H1 (cell line): ENCODE measurements around the gene AP1M1. TPM values are rescaled to one million over a fixed set of nuclear protein-coding genes. Genes with fewer than 3 reads are reported as not detected.

Source experiments
- CTCF ChIA-PET: fragments of 300-600 bp; sonication (Branson Sonifier 250); formaldehyde crosslinking; loops from one replicate; lab custom pipeline; 2021; ENCODE audit not compliant: partially characterized antibody; lab: Charles Lee
- POLR2A ChIA-PET: fragments of 300-600 bp; sonication (Branson Sonifier 250); formaldehyde crosslinking; loops from one replicate; lab custom pipeline; 2021; ENCODE audit warnings: inconsistent platforms; ENCODE audit not compliant: partially characterized antibody; lab: Charles Lee
- DNase-seq, 2 experiments: peaks; one replicate each; pipeline versions ENCODE4 v3.0.0 to v3.0.0-alpha.2; 2010 to 2022; ENCODE audit warnings: low spot score in 2 of 2, low read depth in 1 of 2, mixed read lengths in 1 of 2
- FAIRE-seq: peaks from 2 replicates; lab custom pipeline; 2011; peaks lifted over from hg19 to GRCh38; lab: Jason Lieb, UNC
- H2AFZ ChIP-seq: 2 replicates; pipeline ENCODE4 v1.8.1; 2012; ENCODE audit warnings: low read length, inconsistent platforms
- H2AK5ac ChIP-seq: 2 replicates; pipeline ENCODE4 v1.6.1; 2013; ENCODE audit warnings: low read depth, low read length
- H2BK120ac ChIP-seq: replicated peaks from 2 replicates; pipeline ENCODE3; 2013; ENCODE audit warnings: low read depth, low read length, inconsistent platforms
- H2BK12ac ChIP-seq: 2 replicates; pipeline ENCODE4 v1.6.1; 2013; ENCODE audit warnings: low read depth, low read length
- H2BK15ac ChIP-seq: 2 replicates; pipeline ENCODE4 v1.6.1; 2013; ENCODE audit warnings: low read length
- H2BK20ac ChIP-seq: 2 replicates; pipeline ENCODE4 v1.6.1; 2013; ENCODE audit warnings: low read length
- H2BK5ac ChIP-seq: 2 replicates; pipeline ENCODE4 v1.6.1; 2013; ENCODE audit warnings: low read depth, low read length
- H3K14ac ChIP-seq: 2 replicates; pipeline ENCODE4 v1.6.1; 2013; ENCODE audit warnings: inconsistent platforms; ENCODE audit not compliant: insufficient read length
- H3K18ac ChIP-seq: 2 replicates; pipeline ENCODE4 v1.6.1; 2013; ENCODE audit warnings: low read length; ENCODE audit errors: extremely low read depth
- H3K23ac ChIP-seq: 2 replicates; pipeline ENCODE4 v1.6.1; 2013; ENCODE audit warnings: inconsistent platforms; ENCODE audit not compliant: insufficient read length
- H3K23me2 ChIP-seq: 2 replicates; pipeline ENCODE4 v1.6.1; 2013; ENCODE audit warnings: low read depth, low read length
- H3K27ac ChIP-seq: 2 replicates; pipeline ENCODE4 v1.6.1; 2011; ENCODE audit warnings: low read depth, low read length, inconsistent platforms
- H3K27me3 ChIP-seq, 4 experiments: replicated peaks in 1 of 4; 1 replicate in 1 of 4; 2 replicates in 3 of 4; pipeline versions ENCODE4 v1.6.1 to v1.8.1; 2011 to 2013; ENCODE audit warnings: low read length in 3 of 4, mild to moderate bottlenecking in 3 of 4, inconsistent platforms in 2 of 4, mixed read lengths in 2 of 4, moderate library complexity in 1 of 4; ENCODE audit not compliant: control insufficient read depth in 3 of 4, insufficient read depth in 3 of 4; ENCODE audit errors: extremely low read depth in 1 of 4
- H3K36me3 ChIP-seq, 4 experiments: 2 replicates each; pipeline versions ENCODE4 v1.6.1 to v1.8.1; 2011 to 2013; ENCODE audit warnings: mild to moderate bottlenecking in 4 of 4, low read length in 3 of 4, moderate library complexity in 2 of 4, control low read depth in 1 of 4, inconsistent platforms in 1 of 4; ENCODE audit not compliant: insufficient read depth in 4 of 4, control insufficient read depth in 2 of 4
- H3K4ac ChIP-seq: replicated peaks from 2 replicates; pipeline ENCODE3; 2013; ENCODE audit warnings: low read length, low read depth, mixed read lengths, inconsistent platforms; ENCODE audit not compliant: insufficient read length
- H3K4me1 ChIP-seq, 4 experiments: replicated peaks in 1 of 4; 1 replicate in 1 of 4; 2 replicates in 3 of 4; pipeline versions ENCODE4 v1.6.1 to v1.8.1; 2011 to 2013; ENCODE audit warnings: low read length in 3 of 4, inconsistent platforms in 2 of 4, mixed read lengths in 1 of 4; ENCODE audit not compliant: insufficient read depth in 4 of 4, control insufficient read depth in 3 of 4
- H3K4me2 ChIP-seq, 2 experiments: 2 replicates each; pipeline versions ENCODE4 v1.6.1 to v1.8.1; 2011 to 2013; ENCODE audit warnings: low read depth in 2 of 2, low read length in 2 of 2, control low read depth in 1 of 2, inconsistent platforms in 1 of 2, mild to moderate bottlenecking in 1 of 2; ENCODE audit not compliant: insufficient read depth in 1 of 2
- H3K4me3 ChIP-seq, 4 experiments: fragments of 200-600, 300-600 bp in 1 of 4; sonication (generic), shearing (Covaris generic), sonication (Bioruptor Twin) in 1 of 4; 2 replicates each; pipeline versions ENCODE4 v1.5.1 to v1.8.1; 2011 to 2016; ENCODE audit warnings: low read length in 4 of 4, low read depth in 3 of 4, control low read depth in 2 of 4, inconsistent platforms in 2 of 4, mild to moderate bottlenecking in 2 of 4, mixed read lengths in 1 of 4, moderate library complexity in 1 of 4; ENCODE audit not compliant: insufficient read depth in 2 of 4; ENCODE audit errors: extremely low read depth in 1 of 4
- H3K56ac ChIP-seq: replicated peaks from 2 replicates; pipeline ENCODE3; 2013; ENCODE audit warnings: low read depth, mild to moderate bottlenecking, mixed read lengths, low read length, inconsistent platforms; ENCODE audit not compliant: insufficient read length
- H3K79me1 ChIP-seq: 2 replicates; pipeline ENCODE4 v1.6.1; 2013; ENCODE audit warnings: low read depth, low read length, control low read depth
- H3K79me2 ChIP-seq, 2 experiments: 2 replicates each; pipeline versions ENCODE4 v1.6.1 to v1.8.1; 2012 to 2013; ENCODE audit warnings: low read length in 2 of 2, mild to moderate bottlenecking in 2 of 2, inconsistent platforms in 1 of 2; ENCODE audit not compliant: insufficient read depth in 2 of 2, control insufficient read depth in 1 of 2
- H3K9ac ChIP-seq, 4 experiments: replicated peaks in 1 of 4; 1 replicate in 1 of 4; 2 replicates in 3 of 4; pipeline versions ENCODE4 v1.6.1 to v1.8.1; 2011 to 2013; ENCODE audit warnings: low read depth in 3 of 4, low read length in 3 of 4, control low read depth in 2 of 4, mild to moderate bottlenecking in 2 of 4, moderate library complexity in 2 of 4, inconsistent platforms in 1 of 4; ENCODE audit errors: extremely low read depth in 1 of 4
- H3K9me3 ChIP-seq, 2 experiments: 2 replicates each; pipeline versions ENCODE4 v1.6.1 to v1.8.1; 2012 to 2013; ENCODE audit warnings: mild to moderate bottlenecking in 2 of 2, moderate library complexity in 2 of 2, control low read depth in 1 of 2, inconsistent platforms in 1 of 2, low read depth in 1 of 2, low read length in 1 of 2, mixed read lengths in 1 of 2; ENCODE audit not compliant: insufficient read depth in 2 of 2
- H4K20me1 ChIP-seq, 2 experiments: replicated peaks in 1 of 2; 2 replicates each; pipeline versions ENCODE3 to v1.8.1; 2011 to 2013; ENCODE audit warnings: inconsistent platforms in 2 of 2, low read length in 2 of 2, mild to moderate bottlenecking in 1 of 2; ENCODE audit not compliant: insufficient read depth in 2 of 2, control insufficient read depth in 1 of 2
- H4K5ac ChIP-seq: 2 replicates; pipeline ENCODE4 v1.6.1; 2013; ENCODE audit warnings: low read length, low read depth, mixed read lengths, inconsistent platforms; ENCODE audit not compliant: insufficient read length
- H4K8ac ChIP-seq: 2 replicates; pipeline ENCODE4 v1.8.0; 2013; ENCODE audit warnings: mild to moderate bottlenecking, moderate library complexity, low read length, inconsistent platforms; ENCODE audit not compliant: insufficient read depth; ENCODE audit errors: extremely low read depth
- H4K91ac ChIP-seq: replicated peaks from 2 replicates; pipeline ENCODE3; 2013; ENCODE audit warnings: low read length, mixed read lengths, inconsistent platforms; ENCODE audit not compliant: insufficient read length
- WGBS, 2 experiments: shearing (Covaris generic) in 1 of 2; methylation state at CpG; one replicate each; pipeline versions ENCODE4 v1.1.6 to v1.1.7; 2013 to 2015; ENCODE audit warnings: low lambda C conversion rate in 2 of 2, mixed read lengths in 2 of 2, inconsistent platforms in 1 of 2, low coverage in 1 of 2, missing lambda C conversion rate in 1 of 2; ENCODE audit not compliant: insufficient replicate concordance in 2 of 2, insufficient coverage in 1 of 2, insufficient read length in 1 of 2; ENCODE audit errors: extremely low coverage in 1 of 2, missing lambda C conversion rate in 1 of 2; 5-methylcytosine and 5-hydroxymethylcytosine counted together
- polyA plus RNA-seq, 7 experiments: library from polyadenylated mRNA; depleted of rRNA in 3 of 7; stranded (reverse) in 5 of 7; unstranded in 2 of 7; fragments of >200 nt in 5 of 7; fragments of 200-250 nt in 2 of 7; gene quantifications; 1 replicate in 5 of 7; 2 replicates in 1 of 7; 4 replicates in 1 of 7; pipeline versions ENCODE4 v1.2.1 to v1.2.3, GENCODE V29; 2011 to 2013; ENCODE audit warnings: missing spikeins in 2 of 7, mixed read lengths in 2 of 7
- total RNA-seq: library from RNA; stranded (reverse); fragmentation: NEBNext Ultra II Directional; extraction: Animal tissue kit (Norgen Biotek cat#: 25700); gene quantifications from 2 replicates; pipeline ENCODE4 v1.2.1, GENCODE V29; 2021
- TF ChIP-seq, protein P1 (sequence below): IDR thresholded peaks from 2 replicates; pipeline ENCODE4 v1.6.1; 2012; ENCODE audit warnings: inconsistent platforms

AP1M1 gene
- total and polyA plus RNA-seq, 2 of the 8 experiments (the other 6 are each of a cell fraction or from before 2014, with no cell fraction given), result 30.9 to 37.5 TPM

DNA sequence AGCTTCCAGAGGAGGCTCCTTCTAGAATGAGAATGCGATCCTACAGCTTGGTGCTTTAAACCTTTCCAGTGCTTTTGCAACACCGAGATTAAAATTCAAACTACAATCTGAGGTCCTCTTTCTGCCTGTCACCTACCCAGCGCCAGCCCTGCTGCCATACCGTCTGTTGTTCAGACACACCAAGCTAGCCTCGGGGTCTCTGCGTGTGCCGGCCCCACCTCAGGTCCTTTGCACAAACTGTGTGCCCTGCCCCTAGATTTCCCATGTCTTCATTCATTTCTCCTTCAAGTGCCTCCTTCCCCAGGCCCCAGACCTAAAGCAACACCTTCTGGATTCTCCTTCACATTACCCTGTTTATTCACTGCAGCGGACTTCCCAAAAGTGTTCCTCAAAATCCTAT lies 43.2 kb upstream of the AP1M1 start:
- Histone ChIP-seq H3K9ac (no peak overlapping the region), H3K23ac (no peak overlapping the region), H3K18ac (no peak overlapping the region), H4K91ac (no peak overlapping the region), H3K27me3 (no peaks in the 10 kb centered on the region), H2BK5ac (no peak overlapping the region), H3K4me3 (no peak overlapping the region), H3K79me1 (no peaks in the 10 kb centered on the region), H3K9me3 (no peaks in the 10 kb centered on the region), H3K14ac (no peak overlapping the region), H2BK12ac (no peak overlapping the region), H3K23me2 (no peaks in the 10 kb centered on the region), H3K79me2 (no peaks in the 10 kb centered on the region), H4K5ac (no peak overlapping the region), H2AK5ac (no peak overlapping the region), H4K20me1 (no peaks in the 10 kb centered on the region), H3K27ac (no peak overlapping the region), H3K4me2 (no peak overlapping the region), H2AFZ (no peak overlapping the region), H2BK20ac (no peak overlapping the region), H4K8ac (no peak overlapping the region; the same call in 1 of the 2 replicates), H3K4ac (no peak overlapping the region), H3K56ac (no peak overlapping the region), H3K36me3 (no peaks in the 10 kb centered on the region), H3K4me1 (no peaks in the 10 kb centered on the region), H2BK15ac (no peak overlapping the region), H2BK120ac (no peak overlapping the region)
- TF ChIP-seq, protein P1, sequence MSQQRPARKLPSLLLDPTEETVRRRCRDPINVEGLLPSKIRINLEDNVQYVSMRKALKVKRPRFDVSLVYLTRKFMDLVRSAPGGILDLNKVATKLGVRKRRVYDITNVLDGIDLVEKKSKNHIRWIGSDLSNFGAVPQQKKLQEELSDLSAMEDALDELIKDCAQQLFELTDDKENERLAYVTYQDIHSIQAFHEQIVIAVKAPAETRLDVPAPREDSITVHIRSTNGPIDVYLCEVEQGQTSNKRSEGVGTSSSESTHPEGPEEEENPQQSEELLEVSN, result no peak
- ChIA-PET POLR2A (interaction anchor here (0.7 to 1.5 kb wide), 3 partner anchors 11 to 31 kb away, joined by 3 to 5 read pairs (median 4); partner anchors contain the start of genes FAM32A and HSH2D), CTCF (interaction anchor here (1.2 kb wide), 1 partner anchor 91 kb away, joined by 3 read pairs; no protein-coding TSS in a partner anchor)
- FAIRE-seq (no peak), DNase-seq (no peak)
- WGBS, 2 experiments, result 96% methylated on average over 8 of the region's 8 CpGs; no CpG with 5 or more reads in 1 of the 2 experiments
